HG03139 (cell line): ENCODE measurements around the gene SYDE2.
A peak's percentile ranks its signal among the peaks of the same experiment; 100 is the strongest.
"Not testable (repeated sequence)": the region's sequence is repeated elsewhere in the genome, so short reads cannot be mapped to it uniquely, and the experiment has no call there.

Experiments
- ATAC-seq: cut with Tn5 transposase; IDR thresholded peaks from one replicate; pipeline ENCODE4 v1.9.1; 2021; ENCODE audit not compliant: unreplicated experiment

The SYDE2 gene

GRCh38 chr1:85200463-85201339 lies at the start of gene SYDE2:
TSS of gene SYDE2 (minus strand) at chr1:85201016. CDS start at chr1:85200996, 20 bp downstream.
- peak; percentile 65 for ATAC-seq

GRCh38 chr1:85249042-85249441 lies 48.2 kb upstream of the SYDE2 start:
- not testable (repeated sequence) for ATAC-seq

GRCh38 chr1:85245891-85246290 lies 45.1 kb upstream of the SYDE2 start:
- ATAC-seq: no peak

- no peak for ATAC-seq
Measured at GRCh38 chr1:85245456-85245855, 44.6 kb upstream of the SYDE2 start.

- no peak for ATAC-seq
Measured at GRCh38 chr1:85244271-85245061, 43.6 kb upstream of the SYDE2 start.

GRCh38 chr1:85243372-85243771 lies 42.6 kb upstream of the SYDE2 start:
- ATAC-seq: no peak

GRCh38 chr1:85240643-85241042 lies 39.8 kb upstream of the SYDE2 start:
- ATAC-seq: no peak

GRCh38 chr1:85240174-85240601 lies 39.4 kb upstream of the SYDE2 start:
- no peak for ATAC-seq

- ATAC-seq: no peak
Measured at GRCh38 chr1:85237613-85238012, 36.8 kb upstream of the SYDE2 start.

GRCh38 chr1:85230305-85230977 lies 29.6 kb upstream of the SYDE2 start:
- no peak for ATAC-seq

- ATAC-seq: no peak
Measured at GRCh38 chr1:85229574-85230097, 28.8 kb upstream of the SYDE2 start.

GRCh38 chr1:85228972-85229371 lies 28.2 kb upstream of the SYDE2 start:
- ATAC-seq: no peak

- no peak for ATAC-seq
Measured at GRCh38 chr1:85225624-85226380, 25.0 kb upstream of the SYDE2 start.

- ATAC-seq: no peak
Measured at GRCh38 chr1:85224734-85225623, 24.2 kb upstream of the SYDE2 start.

GRCh38 chr1:85224295-85224694 lies 23.5 kb upstream of the SYDE2 start:
- ATAC-seq: no peak

GRCh38 chr1:85223334-85223733 lies 22.5 kb upstream of the SYDE2 start:
- ATAC-seq: no peak

- ATAC-seq: no peak
Measured at GRCh38 chr1:85220756-85221201, 20.0 kb upstream of the SYDE2 start.

- ATAC-seq: no peak
Measured at GRCh38 chr1:85219853-85220610, 19.2 kb upstream of the SYDE2 start.

GRCh38 chr1:85216697-85217096 lies 15.9 kb upstream of the SYDE2 start:
- no peak for ATAC-seq
